ENCODE results near the gene NPDC1.

The NPDC1 gene

DNA sequence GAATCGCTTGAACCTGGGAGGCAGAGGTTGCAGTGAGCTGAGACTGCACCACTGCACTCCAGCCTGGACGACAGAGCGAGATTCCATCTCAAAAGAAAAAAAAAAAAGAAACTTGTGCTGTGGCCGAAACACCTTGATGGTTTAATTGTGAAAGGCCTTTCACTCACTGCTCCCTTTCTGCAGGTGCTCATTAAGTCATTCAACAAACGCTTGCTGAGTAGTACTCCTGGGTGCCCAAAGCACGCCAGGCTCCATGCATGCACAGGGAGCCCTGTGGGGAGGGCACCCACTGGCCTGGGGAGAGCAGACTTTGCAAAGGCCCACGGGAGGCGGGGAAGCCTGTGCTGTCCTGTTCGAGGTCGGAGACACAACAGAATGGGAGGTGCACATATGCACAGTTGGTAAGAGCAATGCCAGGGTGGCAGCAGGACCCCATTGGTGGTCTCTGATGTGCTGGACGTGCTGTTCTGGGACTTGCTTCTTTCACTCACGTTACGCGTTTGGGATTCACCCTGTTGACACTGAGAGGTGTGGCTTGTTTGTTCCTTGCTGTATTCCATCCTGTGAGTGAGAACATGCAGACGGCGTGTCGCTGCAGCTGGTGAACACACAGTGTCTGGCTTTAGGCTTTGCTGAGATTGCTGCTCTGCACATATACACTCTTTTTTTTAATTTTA is 10.9 kb upstream of the NPDC1 start:
- DNase-seq (ENCODE audit: low spot score) = no peak

DNA sequence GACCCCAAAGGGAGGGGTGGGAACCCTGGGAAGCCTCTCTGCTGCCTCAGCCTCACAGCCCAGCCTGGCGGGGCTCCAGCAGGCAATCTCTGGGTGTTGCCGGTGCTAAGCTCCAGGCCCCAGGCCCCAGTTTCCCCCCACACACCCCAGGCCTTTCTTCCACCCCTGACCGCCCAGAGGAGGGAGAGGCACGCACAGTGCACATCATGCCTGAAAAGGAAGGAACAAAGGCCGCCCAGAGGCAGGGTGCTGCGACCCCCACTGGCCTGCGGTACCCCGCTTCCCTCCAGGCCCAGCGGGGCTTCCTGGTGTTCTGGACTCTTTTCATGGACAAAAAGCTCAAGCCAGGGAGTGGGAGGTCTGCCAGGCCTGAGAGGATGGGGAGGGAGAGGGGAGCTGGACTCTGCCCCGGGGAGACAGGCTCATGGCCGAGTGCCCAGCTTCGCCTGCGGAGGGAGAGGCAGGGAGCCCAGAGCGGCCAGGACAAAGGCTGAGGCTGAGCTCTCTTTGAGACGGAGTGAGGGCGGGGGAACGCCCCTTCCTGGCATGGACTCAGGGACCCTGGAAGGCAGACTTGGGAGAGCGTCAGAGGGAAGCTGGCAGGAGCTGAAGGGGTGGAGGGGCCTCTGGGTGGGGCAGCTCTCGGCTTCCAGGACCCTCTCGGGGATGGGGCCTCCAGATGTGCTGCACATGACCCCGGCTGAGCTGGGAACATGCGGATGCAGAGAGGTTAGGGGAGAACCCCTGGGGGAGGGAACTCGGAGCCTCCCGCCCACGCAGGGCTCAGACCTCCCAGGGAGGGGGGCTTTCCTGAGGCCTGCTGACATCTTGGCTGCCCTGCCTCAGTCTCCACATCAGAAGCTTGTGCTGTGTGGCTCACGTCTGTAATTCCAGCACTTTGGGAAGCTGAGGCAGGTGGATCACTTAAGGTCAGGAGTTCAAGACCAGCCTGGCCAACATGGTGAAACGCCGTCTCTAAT is 9.7 kb upstream of the NPDC1 start:
- no peak for DNase-seq (ENCODE audit: low spot score)

DNA sequence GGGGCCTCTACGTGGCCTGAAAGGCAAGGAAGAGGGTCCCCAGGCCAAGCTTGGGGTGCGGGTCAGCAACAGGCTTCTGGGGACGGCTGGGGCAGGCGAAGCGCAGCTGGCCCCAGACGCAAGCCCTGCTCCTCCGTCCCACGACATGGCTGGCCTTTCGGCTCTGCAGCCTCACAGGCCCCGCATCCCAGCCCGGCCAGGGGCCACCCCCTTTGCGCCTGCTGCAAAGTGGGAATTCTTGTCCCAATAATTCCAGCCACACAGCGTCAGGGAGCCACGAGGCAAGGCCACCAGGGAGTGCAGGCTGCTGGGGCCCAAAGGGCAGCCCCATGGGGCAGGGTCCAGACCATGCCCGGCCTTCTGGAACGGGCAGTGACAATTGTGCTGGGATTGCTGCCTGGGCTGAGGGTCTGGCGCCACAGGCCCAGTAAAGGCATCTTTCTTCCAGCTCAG is 9.0 kb upstream of the NPDC1 start:
- DNase-seq (ENCODE audit: low spot score) = no peak

DNA sequence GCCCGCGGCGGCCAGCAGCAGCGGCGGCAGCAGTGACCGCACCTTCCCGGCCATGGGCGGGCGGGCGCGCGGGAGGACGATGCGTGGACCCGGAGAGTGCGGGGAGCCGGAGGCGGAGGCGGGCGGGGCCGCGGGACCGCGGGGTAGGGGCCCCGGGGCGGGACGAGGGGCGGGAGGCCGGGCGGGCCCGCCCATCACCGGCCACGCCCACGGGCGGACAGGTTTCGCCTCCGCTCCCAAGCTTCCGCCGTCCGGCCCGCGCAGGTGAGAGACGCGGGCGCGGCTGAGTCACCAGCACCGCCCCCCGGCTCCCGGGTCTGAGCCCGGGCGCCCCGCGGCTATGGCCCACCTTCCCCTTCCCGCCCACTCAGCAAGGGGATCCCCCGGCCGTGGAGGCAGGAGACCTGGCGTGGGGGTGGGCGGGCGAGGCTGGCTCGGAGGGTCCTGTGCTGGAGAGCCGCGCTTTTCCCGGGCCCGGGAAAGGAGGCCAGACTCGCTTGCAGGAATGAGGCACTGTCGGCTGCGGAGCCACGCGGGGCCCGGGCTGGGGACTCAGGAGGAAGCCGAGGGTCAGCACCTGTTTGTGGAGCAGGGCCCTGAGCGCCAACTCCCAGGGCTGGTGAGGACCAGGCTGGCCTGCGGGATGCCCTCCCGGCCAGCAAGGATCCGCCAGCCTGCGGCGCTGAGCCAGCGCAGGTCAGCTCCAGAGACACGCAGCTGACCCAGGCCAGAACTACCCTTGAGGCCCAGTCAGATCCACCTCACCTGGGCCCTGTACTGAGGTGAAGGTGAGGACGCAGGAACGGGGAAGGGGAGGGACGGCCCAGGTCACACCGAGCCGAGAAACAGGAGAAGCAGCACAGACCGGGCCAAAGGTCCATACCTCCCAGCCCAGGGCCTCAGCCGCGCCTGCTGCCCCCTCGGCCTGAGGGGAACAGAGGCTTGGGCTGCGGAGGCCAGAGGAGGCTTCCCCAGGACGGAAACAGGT is 8.3 kb upstream of the NPDC1 start, which contains the start of gene ENTPD2:
Gene ENTPD2, minus strand, starts transcription at position 118 of the 988 bp plus-strand sequence. Its CDS starts 64 bp downstream, at position 54.
- peak; percentile 36 for DNase-seq (ENCODE audit: low spot score)

DNA sequence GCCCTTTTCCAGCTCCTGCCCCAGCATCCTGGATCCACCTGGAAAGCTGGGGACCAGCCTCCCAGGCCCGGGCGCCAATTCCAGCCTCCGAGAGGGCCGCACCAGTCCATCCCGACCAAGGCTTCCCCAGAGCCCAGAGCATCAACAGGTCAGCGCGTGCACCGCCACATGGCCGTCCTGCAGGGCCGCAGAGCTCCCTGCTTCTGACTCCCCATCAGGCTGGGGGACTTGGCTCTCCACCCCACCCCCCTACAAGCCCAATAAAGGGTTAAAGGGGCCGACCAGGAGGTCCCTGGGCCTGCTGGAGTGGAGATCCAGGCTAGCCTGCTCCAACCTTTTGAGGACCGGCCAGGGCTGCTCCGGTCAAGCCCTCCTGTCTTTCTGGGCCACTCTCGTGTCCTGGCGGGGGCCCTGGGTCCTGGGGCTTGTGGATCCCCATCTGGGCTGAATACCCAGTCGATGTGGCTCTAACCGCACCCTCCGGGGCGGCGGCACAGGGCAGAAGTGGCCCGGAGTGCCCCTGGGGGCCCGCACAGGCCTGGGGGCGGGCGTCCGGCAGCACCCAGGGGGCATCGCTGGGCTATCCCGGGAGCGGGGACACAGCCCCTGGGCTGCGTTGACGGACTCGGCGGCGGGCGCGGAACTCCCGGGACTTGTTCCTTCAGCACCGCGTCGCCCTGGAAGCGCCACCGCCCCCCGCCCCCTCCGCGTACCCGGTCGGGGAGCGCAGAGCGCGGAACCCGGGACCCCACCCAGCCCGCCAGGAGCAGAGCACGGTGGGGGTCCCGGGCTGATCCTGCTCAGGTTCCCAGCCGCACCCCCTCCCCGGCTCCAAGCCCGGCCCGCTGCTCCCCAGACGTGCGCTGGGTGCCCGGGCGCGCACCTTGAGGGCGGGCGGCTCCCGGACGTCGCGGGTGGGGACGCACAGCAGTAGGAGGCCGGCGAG is 7.3 kb upstream of the NPDC1 start:
- DNase-seq (ENCODE audit: low spot score) = no peak

DNA sequence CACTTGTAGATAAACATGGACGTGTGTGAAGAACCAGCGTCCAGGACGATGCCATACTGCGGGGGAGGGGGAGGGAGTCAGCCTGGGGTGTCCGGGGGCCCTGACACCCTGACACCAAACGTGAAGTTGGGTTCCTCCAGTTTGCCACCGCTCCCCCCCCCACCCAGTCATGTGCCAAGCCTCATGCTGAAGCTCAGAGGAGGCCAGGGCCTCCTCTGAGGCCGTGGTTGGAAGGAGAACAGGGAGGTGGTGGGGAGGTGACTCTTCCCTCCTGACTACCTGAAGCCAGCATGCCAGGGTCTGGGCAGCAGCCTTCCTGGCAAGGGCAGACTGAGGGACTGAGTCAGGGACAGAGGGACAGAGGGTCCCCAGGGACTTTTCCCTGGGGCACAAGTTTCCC is 6.3 kb upstream of the NPDC1 start:
- no peak for DNase-seq (ENCODE audit: low spot score)

DNA sequence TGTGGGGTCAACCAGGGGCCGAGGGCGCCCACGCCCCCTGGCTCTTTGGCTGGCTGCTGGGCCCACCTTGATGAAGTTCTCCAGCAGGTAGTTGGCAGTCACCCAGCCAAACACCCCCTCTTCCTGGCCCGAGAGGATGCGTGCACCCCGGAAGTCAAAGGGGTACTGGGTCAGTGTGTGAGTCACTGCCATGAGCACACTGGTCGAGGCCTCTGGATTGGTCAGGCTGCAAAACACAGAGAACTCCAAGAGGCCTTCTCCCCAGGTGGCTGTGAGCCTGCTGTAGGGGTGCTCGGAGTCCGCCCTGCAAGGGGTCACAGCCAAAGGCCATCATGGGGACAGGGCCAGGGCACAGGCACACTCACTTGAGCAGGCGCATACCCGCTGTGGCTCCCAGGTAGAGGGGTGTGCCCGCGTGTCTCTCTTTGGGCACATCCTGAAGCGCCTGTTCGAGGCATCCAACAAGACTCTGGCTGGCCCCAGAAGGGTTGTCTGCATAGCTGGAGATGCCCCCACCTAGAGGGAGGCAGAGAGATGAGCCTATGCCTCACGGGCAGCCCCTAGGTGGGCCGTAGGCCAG is 5.3 kb upstream of the NPDC1 start:
- no peak for DNase-seq (ENCODE audit: low spot score)

DNA sequence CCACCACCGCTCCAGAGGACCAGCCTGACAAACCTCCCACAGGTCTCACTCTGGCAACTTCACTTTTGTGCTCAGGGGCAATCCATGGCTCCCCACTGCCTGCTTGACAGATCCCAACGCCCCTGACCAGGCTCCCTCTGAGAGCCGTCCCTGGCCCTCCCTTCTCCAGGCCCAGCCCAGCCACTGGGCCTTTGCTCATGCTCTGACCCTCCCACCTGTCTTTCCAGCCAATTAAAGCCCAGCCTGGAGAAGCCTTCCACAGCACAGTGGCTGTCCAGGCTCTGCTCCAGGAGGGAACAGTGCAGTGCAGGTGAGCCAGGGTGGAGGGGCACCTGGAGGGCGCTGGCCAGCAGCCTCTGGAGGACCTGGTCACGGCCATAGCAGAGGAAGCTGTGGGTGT is 4.6 kb upstream of the NPDC1 start:
- no peak for DNase-seq (ENCODE audit: low spot score)

DNA sequence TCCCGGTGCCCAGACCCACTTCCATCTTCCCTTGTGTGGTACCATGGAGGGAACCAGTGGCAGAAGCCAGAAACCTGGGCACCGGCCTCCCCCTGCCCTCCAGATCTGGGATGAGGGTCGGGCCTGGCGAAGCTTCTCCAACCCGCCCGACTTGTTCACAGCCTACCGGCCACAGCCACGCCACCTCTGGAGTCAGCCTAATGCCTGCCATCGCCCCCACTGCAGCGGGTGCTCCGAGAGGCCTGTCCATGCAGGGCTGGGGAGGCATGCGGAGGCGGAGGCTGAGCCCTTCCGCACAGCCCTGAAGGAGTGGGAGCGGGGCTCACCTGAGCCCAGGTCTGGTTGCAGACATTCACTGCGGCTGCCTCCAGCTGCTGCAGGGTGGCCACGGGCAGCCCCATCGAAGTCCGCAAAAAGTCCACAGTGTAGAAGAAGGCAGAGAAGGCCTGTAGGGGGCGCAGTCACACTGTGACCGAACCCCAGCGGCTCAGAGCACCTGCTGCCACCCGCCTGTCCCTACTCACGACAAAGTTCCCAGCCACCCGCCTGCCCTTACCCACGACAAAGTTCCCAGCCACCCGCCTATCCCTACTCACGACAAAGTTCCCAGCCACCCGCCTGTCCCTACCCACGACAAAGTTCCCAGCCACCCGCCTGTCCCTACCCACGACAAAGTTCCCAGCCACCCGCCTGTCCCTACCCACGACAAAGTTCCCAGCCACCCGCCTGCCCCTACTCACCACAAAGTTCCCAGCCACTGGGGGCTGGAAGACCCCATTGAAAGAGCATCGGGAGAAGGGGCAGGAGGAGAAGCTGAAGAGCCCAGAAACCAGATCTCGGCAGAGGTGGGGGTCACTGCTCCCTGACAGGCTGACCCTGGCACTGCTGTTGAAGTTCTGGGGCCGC is 3.8 kb upstream of the NPDC1 start:
- DNase-seq (ENCODE audit: low spot score) = peak; percentile 55

DNA sequence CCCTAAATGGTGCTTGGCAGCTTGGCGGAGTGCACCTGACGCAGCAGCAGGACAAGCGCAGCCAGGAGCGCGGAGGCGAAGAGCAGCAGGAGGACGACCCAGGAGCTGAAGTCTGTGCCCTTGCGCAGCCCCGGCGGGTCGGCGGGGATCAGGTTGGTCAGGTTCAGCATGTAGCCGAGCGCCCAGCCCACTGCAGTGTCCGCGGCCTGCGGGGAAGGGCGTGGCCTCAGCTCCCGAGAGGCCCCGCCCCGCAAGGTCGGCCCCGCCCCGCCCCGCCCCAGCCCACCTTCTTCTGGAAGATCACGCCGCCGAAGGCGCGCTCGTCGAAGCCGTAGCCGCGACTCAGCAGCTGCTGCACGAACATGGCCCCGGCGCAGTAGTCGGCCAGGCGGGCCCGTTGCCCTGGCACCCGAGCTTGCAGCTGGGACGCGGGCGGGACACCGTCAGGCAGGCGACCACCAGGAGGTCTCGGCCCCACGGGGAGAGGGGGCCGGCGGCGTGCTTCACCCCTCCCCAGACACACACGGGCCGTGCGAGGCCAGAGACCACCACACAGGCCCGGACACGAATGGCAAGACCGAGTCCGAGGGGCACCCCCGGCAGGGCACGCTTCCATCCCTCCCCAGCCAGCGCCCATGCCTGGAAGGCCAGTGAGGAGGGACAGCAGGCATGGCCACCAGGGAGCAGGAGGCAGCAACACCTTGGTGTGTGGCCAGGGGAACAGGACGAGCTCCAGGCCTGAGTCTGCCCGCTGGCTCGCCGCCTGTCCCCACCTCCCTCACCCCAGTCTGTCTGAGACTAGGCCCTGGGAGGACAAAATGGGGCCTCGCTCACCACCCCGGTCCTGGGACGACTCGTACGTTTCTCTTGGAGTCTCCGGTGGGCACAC is 2.9 kb upstream of the NPDC1 start:
- DNase-seq (ENCODE audit: low spot score) = no peak

DNA sequence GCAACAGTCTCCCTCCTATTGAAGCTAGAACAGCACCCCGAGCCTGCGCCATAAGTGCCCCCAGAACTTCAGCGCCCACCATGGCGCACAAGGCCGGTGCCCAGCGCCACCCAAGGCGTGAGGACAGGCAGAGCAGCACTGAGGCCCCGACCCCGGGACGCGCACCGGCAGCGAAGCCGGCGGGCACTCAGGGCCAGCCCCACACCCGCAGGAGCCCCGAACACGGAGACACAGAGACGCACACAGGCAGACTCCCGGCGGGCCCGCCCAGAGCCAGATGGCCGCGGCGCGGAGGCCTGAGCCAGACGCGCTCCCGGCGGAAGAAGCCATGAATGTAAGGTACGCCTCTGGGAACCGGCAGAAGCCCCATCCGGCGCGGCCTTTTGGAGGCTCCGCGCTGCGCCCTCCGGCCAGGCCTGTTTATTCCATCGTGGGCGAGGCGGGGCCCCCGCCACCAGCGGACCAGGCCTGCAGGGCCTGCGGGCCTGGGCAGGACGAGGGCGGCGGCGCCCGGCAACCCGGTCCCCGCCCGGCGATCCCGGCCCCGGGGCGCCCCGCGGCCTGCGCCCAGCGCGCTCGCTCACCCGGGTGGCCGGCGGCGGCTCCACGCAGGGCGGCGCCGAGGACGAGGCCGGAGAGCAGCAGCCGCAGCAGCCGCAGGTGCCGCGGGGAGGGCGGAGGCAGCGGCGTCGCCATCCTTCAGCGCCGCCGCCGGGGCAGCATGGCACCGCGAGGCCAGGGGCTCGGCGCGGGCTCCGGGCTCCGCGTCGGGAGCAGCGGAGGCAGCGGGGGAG is 486 bp downstream of the NPDC1 start:
- no peak for DNase-seq (ENCODE audit: low spot score)

DNA sequence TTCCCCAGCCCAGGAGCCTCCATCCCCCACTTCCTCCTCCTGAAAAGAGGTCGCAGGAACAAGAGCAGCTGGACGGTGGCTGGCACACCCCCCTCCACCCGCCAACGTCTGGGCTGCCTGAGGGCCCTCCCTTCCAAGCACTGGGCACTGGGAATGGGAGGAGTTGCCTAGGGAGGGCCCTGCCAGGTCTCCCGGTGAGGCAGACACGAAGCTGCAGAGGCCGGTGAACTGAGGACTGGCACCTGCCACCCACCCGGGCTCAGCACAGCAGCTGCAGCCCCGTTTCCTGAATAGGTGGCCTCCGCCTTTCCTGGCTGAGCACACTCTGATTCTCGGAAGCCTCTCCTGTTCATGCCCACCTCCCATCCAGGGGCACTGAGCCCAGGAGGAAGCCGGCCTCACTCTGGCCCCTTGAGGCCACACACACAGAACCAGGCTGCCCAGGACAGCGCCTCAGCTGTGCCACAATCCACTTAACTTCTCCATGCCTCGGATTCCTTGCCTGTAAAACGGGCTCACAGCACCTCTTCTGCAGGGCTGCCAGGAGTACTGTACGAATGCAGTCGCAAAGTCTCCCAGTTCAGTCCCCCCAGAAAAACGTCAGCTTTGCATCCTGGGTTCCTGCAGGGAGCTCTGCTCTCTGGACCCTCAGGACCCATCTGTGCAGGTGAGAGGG is 1.3 kb downstream of the NPDC1 start:
- no peak for DNase-seq (ENCODE audit: low spot score)

DNA sequence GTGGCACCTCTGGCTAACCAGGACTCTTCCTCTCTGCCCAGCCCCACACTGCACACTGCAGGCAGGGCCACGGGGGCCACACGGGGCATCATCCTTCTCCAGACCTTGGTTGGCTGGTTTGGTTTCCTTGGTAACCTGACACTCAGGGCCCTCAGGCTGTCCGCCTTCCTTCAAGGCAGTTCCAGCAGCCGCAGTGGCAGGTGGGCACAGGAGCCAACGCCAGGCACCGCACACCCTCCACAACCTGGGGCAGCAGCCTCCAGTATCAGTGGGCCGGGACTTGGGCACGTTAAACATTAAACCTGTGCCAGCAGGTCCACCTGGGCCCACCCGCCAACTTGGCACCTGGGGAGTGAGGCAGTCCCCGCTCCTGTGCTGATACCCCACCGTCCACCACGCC is 1.9 kb downstream of the NPDC1 start:
- DNase-seq (ENCODE audit: low spot score) = no peak

DNA sequence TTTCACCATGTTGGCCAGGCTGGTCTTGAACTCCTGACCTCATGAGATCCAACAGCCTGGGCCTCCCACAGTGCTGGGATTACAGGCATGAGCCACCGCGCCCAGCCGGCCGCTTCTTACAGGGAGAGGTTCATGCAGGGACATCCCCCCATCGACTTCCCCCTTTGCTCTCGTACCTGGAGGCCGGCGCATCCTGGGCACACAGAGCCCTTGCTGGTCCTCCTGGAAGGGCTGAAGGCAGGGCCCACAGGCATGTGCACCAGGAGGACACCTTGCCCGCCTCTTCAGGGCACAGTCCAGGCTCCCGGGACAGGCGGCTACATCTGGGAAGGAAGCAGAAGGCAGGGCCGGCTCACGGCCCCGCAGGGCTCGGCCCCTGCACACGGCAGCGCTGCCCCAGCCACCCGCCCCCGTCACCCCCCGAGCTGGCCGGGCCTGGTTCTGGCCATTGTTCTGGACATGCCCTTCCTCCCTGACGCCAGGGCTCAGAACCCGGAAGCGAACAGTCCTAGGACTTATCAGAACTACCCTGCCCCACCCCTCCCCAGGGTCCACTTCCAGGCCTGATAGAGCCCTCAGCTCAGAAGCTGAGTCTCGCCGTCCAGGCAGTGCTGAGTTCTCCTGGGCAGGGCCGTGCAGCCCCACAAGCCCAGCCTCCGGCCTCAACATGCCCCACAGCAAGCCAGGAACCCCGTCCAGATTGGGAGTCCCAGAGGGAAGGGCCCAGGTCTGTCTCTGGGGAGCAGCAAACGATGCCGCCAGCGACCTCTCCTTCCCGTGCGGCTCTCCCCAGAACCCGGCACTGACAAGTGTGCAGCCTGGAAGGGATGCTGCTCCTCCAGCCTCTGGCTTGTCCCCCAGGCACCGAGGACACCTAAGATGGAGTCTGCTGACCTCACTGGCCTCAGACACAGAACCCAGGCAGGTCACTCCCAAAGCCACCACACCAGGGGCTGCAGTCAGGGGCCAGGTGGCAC is 2.9 kb downstream of the NPDC1 start:
- no peak for DNase-seq (ENCODE audit: low spot score)

DNA sequence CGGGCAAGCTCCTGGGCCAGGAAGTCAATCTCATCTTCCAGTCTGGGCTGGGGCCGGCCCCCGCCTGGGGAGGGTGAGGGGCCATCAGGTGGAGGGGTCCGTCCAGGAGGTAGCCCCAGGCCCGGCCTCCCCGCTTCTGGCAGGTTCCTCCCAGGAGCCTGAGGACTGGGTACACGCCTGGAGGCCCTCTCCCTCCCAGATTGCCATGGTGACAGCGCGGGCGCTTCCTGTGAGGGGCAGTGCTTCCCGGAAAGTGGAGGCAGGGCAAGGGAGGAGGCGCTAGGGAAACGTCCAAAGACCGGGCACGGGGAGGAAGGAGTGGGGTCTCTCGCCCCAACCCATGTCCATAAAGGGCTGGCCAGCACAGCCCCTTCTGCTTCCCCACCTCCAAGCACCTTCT is 4.9 kb downstream of the NPDC1 start:
- DNase-seq (ENCODE audit: low spot score) = no peak

DNA sequence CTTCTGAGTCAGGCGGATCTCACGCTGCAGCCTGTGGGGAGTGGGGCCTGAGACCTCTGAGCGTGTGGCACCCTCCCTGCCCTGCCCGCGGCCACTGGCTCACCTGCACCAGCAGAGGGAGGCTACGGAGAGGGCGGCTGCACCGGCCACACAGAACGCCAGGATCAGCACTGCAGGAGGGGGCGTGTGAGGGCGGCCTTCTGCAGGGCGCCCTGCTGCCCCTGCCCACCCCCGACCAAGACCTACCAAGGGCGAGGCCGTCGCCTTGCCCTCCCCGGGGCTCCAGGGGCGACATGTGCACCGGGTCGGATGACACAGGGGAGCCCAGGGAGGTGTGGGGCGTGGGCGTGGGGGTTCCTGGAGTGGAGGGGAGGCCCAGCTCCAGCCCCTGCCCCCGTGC is 5.4 kb downstream of the NPDC1 start:
- no peak for DNase-seq (ENCODE audit: low spot score)
